ENCODE results near the gene PLA2G2F.
A peak's percentile ranks its signal among the peaks of the same experiment; 100 is the strongest.

Gene PLA2G2F

DNA sequence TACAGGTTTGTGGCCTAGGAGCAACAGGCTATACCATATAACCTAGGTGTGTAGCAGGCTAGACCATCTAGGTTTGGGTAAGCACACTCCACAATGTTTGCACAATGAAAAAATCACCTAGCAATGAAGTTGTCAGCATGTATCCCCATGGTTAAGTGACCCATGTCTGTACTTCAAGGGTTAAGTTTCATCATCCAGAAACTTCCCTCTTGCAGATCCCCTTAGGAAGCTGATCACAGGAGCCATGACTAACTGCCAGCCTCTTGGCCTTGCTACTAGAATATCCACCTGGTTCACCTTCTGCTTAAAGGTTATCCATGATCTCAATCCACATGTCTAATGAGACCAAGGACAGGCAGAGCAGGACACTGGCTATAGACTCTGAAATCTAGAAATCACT lies 43.3 kb downstream of the PLA2G2F start:
- no peak overlapping the region for H3K27ac ChIP-seq (ENCODE audit: low read depth, low read length)
- no peaks in the 10 kb centered on the region for H3K36me3 ChIP-seq (ENCODE audit: control insufficient read depth in 1 of 2, insufficient read depth in 2 of 2, low read length in 2 of 2)
- no peaks in the 10 kb centered on the region for H3K9me3 ChIP-seq (ENCODE audit: control insufficient read depth in 1 of 2, low read length in 2 of 2)
- H3K4me3 ChIP-seq (ENCODE audit: low read depth in 1 of 2, low read length in 2 of 2) = no peak overlapping the region
- H3K9ac ChIP-seq (ENCODE audit: low read depth in 1 of 2, low read length in 2 of 2) = no peak overlapping the region
- H3K4me1 ChIP-seq (ENCODE audit: control insufficient read depth in 1 of 2, insufficient read depth in 2 of 2, low read length in 2 of 2) = peaks cover 17 to 20% of the 10 kb centered on the region in 2 donors
- H3K27me3 ChIP-seq (ENCODE audit: control insufficient read depth in 1 of 2, insufficient read depth in 2 of 2, low read length in 2 of 2) = no peaks in the 10 kb centered on the region

DNA sequence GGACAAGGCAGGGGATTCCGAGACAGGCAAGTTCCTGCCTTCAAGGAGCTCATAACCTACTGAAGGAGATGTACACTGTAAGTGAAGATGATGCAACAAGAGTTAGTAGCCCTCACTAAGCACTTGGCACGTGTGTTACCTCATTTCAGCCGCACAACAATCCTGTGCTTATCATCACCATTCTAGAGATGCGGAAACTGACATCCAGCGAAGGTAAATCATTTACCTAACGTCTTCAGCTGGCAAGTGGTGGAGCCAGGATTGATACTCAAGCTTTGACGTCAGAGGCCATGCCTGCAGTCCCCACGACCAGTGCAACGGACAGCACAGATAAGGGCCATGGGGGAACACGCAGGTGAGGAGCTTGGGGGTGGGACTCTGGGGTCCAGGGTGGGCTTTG lies 43.9 kb downstream of the PLA2G2F start:
- Histone ChIP-seq H3K36me3 (ENCODE audit: control insufficient read depth in 1 of 2, insufficient read depth in 2 of 2, low read length in 2 of 2) (no peaks in the 10 kb centered on the region), H3K9ac (ENCODE audit: low read depth in 1 of 2, low read length in 2 of 2) (no peak overlapping the region), H3K27ac (ENCODE audit: low read depth, low read length) (no peak overlapping the region), H3K4me1 (ENCODE audit: control insufficient read depth in 1 of 2, insufficient read depth in 2 of 2, low read length in 2 of 2) (peaks cover 20 to 22% of the 10 kb centered on the region in 2 donors), H3K9me3 (ENCODE audit: control insufficient read depth in 1 of 2, low read length in 2 of 2) (no peaks in the 10 kb centered on the region), H3K27me3 (ENCODE audit: control insufficient read depth in 1 of 2, insufficient read depth in 2 of 2, low read length in 2 of 2) (no peaks in the 10 kb centered on the region), H3K4me3 (ENCODE audit: low read depth in 1 of 2, low read length in 2 of 2) (no peak overlapping the region)

DNA sequence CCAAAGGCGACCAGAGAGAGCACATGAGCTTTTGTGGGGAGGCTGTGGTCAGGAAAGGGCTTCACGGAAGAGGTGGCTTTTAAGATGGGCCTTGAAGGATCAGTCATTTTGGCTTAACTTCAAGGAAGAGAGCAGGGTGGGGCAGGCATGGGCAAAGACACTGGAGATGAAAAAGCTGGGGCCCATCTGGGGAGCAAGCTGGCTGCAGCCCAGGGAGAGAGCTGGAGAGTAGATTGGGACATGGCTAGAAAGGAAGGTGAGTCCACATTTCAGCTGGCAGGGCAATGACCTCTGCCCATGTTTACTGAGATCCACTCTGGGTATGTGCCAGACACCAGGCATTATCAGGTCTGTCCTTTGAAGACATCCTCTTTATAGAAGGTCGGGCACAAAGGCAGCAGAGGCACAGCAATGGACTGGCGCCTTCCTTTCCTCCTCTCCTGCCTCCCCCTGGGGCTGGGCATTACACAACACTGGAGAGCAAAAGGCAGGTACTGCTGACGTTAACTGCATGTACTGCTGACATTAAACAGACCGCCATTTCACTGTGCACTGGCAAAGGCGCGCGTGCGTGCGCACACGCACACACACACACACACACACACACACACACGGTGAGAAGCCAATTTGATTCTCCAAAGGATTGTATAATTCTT lies 44.6 kb downstream of the PLA2G2F start:
- Histone ChIP-seq H3K9ac (ENCODE audit: low read depth in 1 of 2, low read length in 2 of 2) (no peak overlapping the region), H3K27me3 (ENCODE audit: control insufficient read depth in 1 of 2, insufficient read depth in 2 of 2, low read length in 2 of 2) (no peaks in the 10 kb centered on the region), H3K36me3 (ENCODE audit: control insufficient read depth in 1 of 2, insufficient read depth in 2 of 2, low read length in 2 of 2) (no peaks in the 10 kb centered on the region), H3K9me3 (ENCODE audit: control insufficient read depth in 1 of 2, low read length in 2 of 2) (no peaks in the 10 kb centered on the region), H3K4me1 (ENCODE audit: control insufficient read depth in 1 of 2, insufficient read depth in 2 of 2, low read length in 2 of 2) (peaks cover 16 to 22% of the 10 kb centered on the region in 2 donors), H3K4me3 (ENCODE audit: low read depth in 1 of 2, low read length in 2 of 2) (no peak overlapping the region), H3K27ac (ENCODE audit: low read depth, low read length) (no peak overlapping the region)

DNA sequence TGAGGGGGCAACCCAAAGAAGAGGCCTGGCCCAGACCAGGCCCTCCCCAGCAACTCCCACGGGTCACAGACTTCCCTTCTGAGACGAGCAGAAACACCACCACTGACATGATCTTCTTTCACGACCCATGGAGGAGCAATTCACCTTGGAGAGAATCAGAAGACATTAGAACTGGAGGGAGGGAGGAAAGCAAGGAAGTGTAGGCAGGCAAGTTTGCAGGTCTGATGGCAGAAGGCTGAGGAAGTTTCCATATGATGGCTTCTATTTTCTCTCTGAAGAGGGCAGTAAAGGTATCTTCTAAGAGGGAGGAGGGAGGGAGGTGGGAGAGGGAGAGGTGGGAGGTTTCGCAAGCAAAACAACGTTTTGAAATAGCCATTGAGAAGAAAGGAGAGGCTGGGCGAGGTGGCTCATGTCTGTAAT lies 45.4 kb downstream of the PLA2G2F start:
- Histone ChIP-seq H3K9me3 (ENCODE audit: control insufficient read depth in 1 of 2, low read length in 2 of 2) (no peaks in the 10 kb centered on the region), H3K27me3 (ENCODE audit: control insufficient read depth in 1 of 2, insufficient read depth in 2 of 2, low read length in 2 of 2) (no peaks in the 10 kb centered on the region), H3K27ac (ENCODE audit: low read depth, low read length) (no peak overlapping the region), H3K9ac (ENCODE audit: low read depth in 1 of 2, low read length in 2 of 2) (no peak overlapping the region), H3K36me3 (ENCODE audit: control insufficient read depth in 1 of 2, insufficient read depth in 2 of 2, low read length in 2 of 2) (no peaks in the 10 kb centered on the region), H3K4me3 (ENCODE audit: low read depth in 1 of 2, low read length in 2 of 2) (no peak overlapping the region), H3K4me1 (ENCODE audit: control insufficient read depth in 1 of 2, insufficient read depth in 2 of 2, low read length in 2 of 2) (peaks cover 16 to 22% of the 10 kb centered on the region in 2 donors)

DNA sequence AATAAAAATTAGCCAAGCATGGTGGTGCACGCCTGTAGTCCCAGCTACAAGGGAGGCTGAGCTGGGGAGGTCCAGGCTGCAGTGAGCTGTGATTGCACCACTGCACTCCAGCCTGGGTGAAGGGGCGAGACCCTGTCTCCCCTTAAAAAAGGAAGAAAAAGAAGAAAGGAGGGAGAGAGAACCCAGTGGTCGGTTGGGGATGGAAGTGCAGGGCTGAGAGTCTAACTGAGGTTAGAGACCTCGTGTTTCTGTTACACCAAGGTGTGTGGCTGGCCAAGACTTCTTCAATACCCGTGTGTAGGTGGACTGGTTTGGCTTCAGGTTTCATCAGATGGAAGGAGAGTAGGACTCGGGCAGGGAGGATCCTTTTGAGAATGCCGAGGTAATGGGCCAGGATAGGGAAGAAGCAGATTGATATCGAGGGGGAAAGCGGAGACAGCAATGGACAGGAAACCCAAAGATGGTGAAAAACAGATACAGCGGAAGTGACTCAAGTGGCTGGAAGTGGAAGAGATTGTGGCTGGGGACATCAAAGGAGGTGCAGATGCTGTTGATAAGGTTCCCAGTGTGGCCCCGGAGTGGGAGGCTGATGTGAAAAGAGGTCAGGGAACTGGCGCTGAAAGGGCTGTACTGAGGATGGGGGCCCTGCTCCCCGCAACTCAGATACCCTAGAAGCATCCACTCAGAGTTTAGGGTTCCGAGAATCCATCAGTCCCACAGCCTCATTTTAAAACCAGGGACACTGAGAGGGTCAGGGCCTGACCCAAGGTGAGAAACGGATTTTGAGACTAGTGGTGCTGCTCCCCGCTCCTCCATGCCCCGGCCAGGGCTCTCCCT lies 46.1 kb downstream of the PLA2G2F start:
- H3K9me3 ChIP-seq (ENCODE audit: control insufficient read depth in 1 of 2, low read length in 2 of 2) = no peaks in the 10 kb centered on the region
- H3K9ac ChIP-seq (ENCODE audit: low read depth in 1 of 2, low read length in 2 of 2) = no peak overlapping the region
- H3K4me1 ChIP-seq (ENCODE audit: control insufficient read depth in 1 of 2, insufficient read depth in 2 of 2, low read length in 2 of 2) = peaks cover 16 to 22% of the 10 kb centered on the region in 2 donors
- no peaks in the 10 kb centered on the region for H3K36me3 ChIP-seq (ENCODE audit: control insufficient read depth in 1 of 2, insufficient read depth in 2 of 2, low read length in 2 of 2)
- no peak overlapping the region for H3K27ac ChIP-seq (ENCODE audit: low read depth, low read length)
- peak overlapping the region; percentile 12 to 27 for H3K4me3 ChIP-seq (ENCODE audit: low read depth in 1 of 2, low read length in 2 of 2)
- no peaks in the 10 kb centered on the region for H3K27me3 ChIP-seq (ENCODE audit: control insufficient read depth in 1 of 2, insufficient read depth in 2 of 2, low read length in 2 of 2)

DNA sequence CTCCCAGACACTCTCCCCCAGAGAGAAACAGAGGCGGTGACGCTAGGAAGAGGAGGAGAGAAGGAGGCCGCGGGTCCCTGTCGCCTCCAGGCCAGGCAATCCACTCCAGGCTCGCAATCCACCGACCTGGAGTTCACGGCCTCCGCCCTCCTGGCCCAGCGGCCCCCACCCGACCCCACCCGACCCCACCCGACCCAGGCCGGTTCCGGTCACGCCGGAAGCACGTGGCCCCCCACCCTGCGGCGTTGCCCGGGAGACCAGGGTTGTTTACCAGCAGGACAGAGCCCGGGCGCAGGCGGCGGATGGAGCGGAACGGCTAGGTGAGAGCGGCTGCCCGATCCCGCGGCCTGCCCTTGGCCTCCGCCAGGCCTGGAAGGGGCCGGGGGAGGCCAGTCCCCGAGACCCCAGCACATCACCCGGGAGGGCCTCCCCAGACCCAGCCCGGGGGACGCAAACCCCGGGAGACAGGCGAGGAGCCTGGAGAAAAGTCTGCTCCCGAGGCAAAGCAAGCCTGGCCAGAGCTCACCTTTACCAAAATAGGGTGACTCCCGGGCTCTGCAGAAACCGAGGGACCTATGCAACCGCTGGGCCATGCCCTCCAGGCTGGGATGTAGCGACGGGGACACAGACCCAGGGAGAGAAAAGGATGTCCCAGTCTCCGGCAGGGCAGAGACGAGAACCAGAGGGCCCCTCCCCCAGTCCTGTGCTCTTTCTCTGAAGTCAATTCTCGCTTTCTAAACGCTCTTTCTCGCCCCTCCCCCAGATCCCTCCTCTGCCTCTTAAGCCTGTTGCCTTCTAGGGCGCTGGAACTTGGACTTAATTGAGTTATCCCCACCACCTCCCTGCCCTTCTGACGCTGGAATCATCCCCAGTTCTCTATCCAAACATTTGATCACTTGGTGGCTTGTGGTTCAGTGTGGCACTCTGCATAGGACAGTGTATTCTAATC lies 47.0 kb downstream of the PLA2G2F start, which contains the start of the genes PLA2G2C and UBXN10:
Gene PLA2G2C, minus strand, starts transcription at position 685 of the 949 bp plus-strand sequence. CDS start 9,155 bp downstream, outside the sequence.
Gene UBXN10, plus strand, starts transcription at position 263 of the 949 bp plus-strand sequence. CDS start 4,466 bp downstream, outside the sequence.
- Histone ChIP-seq H3K27me3 (ENCODE audit: control insufficient read depth in 1 of 2, insufficient read depth in 2 of 2, low read length in 2 of 2) (no peaks in the 10 kb centered on the region), H3K27ac (ENCODE audit: low read depth, low read length) (no peak within 1 kb of the TSS), H3K9me3 (ENCODE audit: control insufficient read depth in 1 of 2, low read length in 2 of 2) (no peaks in the 10 kb centered on the region), H3K4me3 (ENCODE audit: low read depth in 1 of 2, low read length in 2 of 2) (peak within 1 kb of the TSS; percentile 55 to 65), H3K9ac (ENCODE audit: low read depth in 1 of 2, low read length in 2 of 2) (peak within 1 kb of the TSS; percentile 57 to 59), H3K36me3 (ENCODE audit: control insufficient read depth in 1 of 2, insufficient read depth in 2 of 2, low read length in 2 of 2) (no peaks in the 10 kb centered on the region), H3K4me1 (ENCODE audit: control insufficient read depth in 1 of 2, insufficient read depth in 2 of 2, low read length in 2 of 2) (peaks cover 16 to 22% of the 10 kb centered on the region in 2 donors)

DNA sequence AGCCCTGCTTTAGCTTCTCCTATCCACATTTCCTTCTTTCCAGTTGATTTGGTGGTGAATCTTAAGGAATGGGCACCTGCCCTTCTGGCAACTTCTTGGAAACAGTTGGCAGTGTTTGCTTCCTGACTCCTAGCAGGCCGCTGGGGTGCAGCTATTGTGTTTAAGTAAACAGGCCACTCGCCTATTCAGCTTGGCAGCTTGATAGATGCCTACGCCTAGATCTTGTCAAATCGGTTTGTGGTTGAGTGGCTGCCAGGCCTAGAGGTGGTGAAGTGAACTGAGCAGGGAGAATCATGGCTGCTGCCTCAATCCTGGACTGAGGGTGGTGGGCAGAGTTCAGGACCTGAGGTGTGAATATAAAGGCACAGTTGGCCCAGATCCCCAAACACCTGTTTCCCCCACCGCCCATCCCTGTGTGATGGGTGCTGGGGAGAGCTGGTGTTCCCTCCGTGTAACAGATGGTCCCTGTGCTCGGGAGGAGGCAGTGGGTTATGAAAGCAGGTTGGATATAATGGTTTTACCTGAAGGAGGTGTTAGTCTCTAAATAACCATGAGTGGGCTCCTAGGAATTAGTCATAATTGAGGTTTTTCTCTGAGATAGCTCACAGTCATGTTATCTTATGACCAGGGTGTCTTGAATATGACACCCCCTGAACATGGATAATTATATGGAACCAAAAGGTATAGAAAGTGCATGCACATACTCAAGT lies 48.1 kb downstream of the PLA2G2F start:
- Histone ChIP-seq H3K27ac (ENCODE audit: low read depth, low read length) (no peak overlapping the region), H3K4me3 (ENCODE audit: low read depth in 1 of 2, low read length in 2 of 2) (no peak overlapping the region), H3K27me3 (ENCODE audit: control insufficient read depth in 1 of 2, insufficient read depth in 2 of 2, low read length in 2 of 2) (no peaks in the 10 kb centered on the region), H3K36me3 (ENCODE audit: control insufficient read depth in 1 of 2, insufficient read depth in 2 of 2, low read length in 2 of 2) (no peaks in the 10 kb centered on the region), H3K9me3 (ENCODE audit: control insufficient read depth in 1 of 2, low read length in 2 of 2) (no peaks in the 10 kb centered on the region), H3K9ac (ENCODE audit: low read depth in 1 of 2, low read length in 2 of 2) (peak overlapping the region in 1 of 2 donors; percentile 18), H3K4me1 (ENCODE audit: control insufficient read depth in 1 of 2, insufficient read depth in 2 of 2, low read length in 2 of 2) (peaks cover 16 to 22% of the 10 kb centered on the region in 2 donors)

DNA sequence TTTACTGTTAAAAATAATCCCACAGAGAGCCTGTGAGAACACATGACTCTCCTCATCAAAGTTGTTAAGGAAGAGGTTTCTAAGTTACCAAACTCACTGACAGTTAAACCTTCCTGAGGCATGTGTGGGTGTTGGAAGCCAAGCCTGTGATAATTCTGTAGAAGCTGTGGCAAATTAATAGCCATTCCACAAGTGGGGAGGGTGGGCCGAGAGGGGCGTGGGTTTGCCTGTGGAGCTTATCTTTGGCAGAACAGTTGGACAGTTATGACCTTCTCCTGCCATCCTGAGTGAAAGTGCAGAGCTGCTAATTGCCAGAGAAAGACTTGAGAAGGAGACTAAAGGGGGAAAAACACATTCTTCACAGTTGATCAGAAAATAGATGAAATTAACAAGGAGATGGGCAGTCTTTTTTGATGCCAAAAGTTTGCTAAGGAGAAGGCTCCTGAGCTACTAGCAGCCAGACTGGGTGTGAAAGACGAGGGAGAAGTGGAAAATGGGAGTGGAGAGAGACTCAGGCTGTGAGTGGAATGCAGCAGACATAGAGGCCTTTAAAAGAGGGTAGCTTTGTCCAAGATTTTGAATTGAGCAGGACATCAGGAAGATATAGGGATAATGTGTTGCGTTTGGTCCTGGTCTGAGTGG lies 48.8 kb downstream of the PLA2G2F start:
- Histone ChIP-seq H3K27me3 (ENCODE audit: control insufficient read depth in 1 of 2, insufficient read depth in 2 of 2, low read length in 2 of 2) (no peaks in the 10 kb centered on the region), H3K4me1 (ENCODE audit: control insufficient read depth in 1 of 2, insufficient read depth in 2 of 2, low read length in 2 of 2) (peaks cover 11 to 22% of the 10 kb centered on the region in 2 donors), H3K27ac (ENCODE audit: low read depth, low read length) (no peak overlapping the region), H3K9me3 (ENCODE audit: control insufficient read depth in 1 of 2, low read length in 2 of 2) (no peaks in the 10 kb centered on the region), H3K36me3 (ENCODE audit: control insufficient read depth in 1 of 2, insufficient read depth in 2 of 2, low read length in 2 of 2) (no peaks in the 10 kb centered on the region), H3K9ac (ENCODE audit: low read depth in 1 of 2, low read length in 2 of 2) (no peak overlapping the region), H3K4me3 (ENCODE audit: low read depth in 1 of 2, low read length in 2 of 2) (no peak overlapping the region)

DNA sequence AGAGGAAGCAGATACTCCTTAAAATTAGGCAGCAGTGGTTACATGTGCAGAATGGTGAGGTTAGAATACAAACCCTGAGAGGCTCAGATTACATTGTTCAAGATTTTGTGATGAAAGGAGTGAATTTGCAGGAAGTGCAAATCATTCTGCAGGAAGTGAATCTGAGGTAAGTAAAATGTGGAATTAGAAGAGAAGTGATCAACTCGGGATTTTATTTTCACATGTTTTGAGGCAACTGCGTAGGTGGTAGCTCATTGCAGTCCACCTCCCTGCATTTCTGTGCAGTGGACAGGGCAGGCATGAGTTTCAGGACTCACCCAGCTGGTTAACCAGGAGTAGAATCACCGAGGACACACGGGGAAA lies 49.3 kb downstream of the PLA2G2F start:
- H3K4me3 ChIP-seq (ENCODE audit: low read depth in 1 of 2, low read length in 2 of 2) = no peak overlapping the region
- H3K9me3 ChIP-seq (ENCODE audit: control insufficient read depth in 1 of 2, low read length in 2 of 2) = no peaks in the 10 kb centered on the region
- no peaks in the 10 kb centered on the region for H3K36me3 ChIP-seq (ENCODE audit: control insufficient read depth in 1 of 2, insufficient read depth in 2 of 2, low read length in 2 of 2)
- no peak overlapping the region for H3K9ac ChIP-seq (ENCODE audit: low read depth in 1 of 2, low read length in 2 of 2)
- peaks cover 11 to 19% of the 10 kb centered on the region in 2 donors for H3K4me1 ChIP-seq (ENCODE audit: control insufficient read depth in 1 of 2, insufficient read depth in 2 of 2, low read length in 2 of 2)
- no peak overlapping the region for H3K27ac ChIP-seq (ENCODE audit: low read depth, low read length)
- H3K27me3 ChIP-seq (ENCODE audit: control insufficient read depth in 1 of 2, insufficient read depth in 2 of 2, low read length in 2 of 2) = no peaks in the 10 kb centered on the region
